SK-N-SH (cell line): ENCODE data around the gene EEIG1. TPM values are rescaled to one million over a fixed set of nuclear protein-coding genes. Genes with fewer than 3 reads are reported as not detected.

ENCODE experiments used
- CTCF ChIA-PET: fragments of 300-600, 350-600 bp; formaldehyde crosslinking; extraction: SDS; loops from one replicate; lab custom pipeline; 2021; lab: Yijun Ruan, JAX
- POLR2A ChIA-PET: fragments of 350-600 bp; sonication (Branson Sonifier 250); formaldehyde crosslinking; extraction: SDS; loops from one replicate; lab custom pipeline; 2020; ENCODE audit warnings: antibody characterized with exemption, inconsistent platforms; lab: Yijun Ruan, JAX
- DNase-seq: peaks from one replicate; pipeline ENCODE4 v3.0.0; 2012
- H2AFZ ChIP-seq: fragments of 200-600 bp; sonication (generic); 2 replicates; pipeline ENCODE4 v1.8.1; 2016; ENCODE audit warnings: antibody characterized with exemption, mild to moderate bottlenecking, low read depth
- H3F3A ChIP-seq: fragments of 200-600 bp; sonication (generic); replicated peaks from 2 replicates; pipeline ENCODE3; 2016; ENCODE audit warnings: antibody characterized with exemption, mild to moderate bottlenecking; ENCODE audit not compliant: insufficient read depth
- H3K27ac ChIP-seq, 2 experiments: fragments of 200-500 bp in 1 of 2; fragments of 200-600 bp in 1 of 2; sonication (Bioruptor generic) in 1 of 2; sonication (generic), shearing (Covaris generic) in 1 of 2; 2 replicates each; pipeline versions ENCODE4 v1.5.1 to v1.6.1; 2014 to 2016; ENCODE audit warnings: low read depth in 2 of 2, inconsistent platforms in 1 of 2, low read length in 1 of 2, mild to moderate bottlenecking in 1 of 2, mixed read lengths in 1 of 2
- H3K27me3 ChIP-seq: fragments of 200-600 bp; sonication (generic), shearing (Covaris generic); 2 replicates; pipeline ENCODE4 v1.6.1; 2016; ENCODE audit warnings: mixed run types; ENCODE audit not compliant: insufficient read depth
- H3K36me3 ChIP-seq, 2 experiments: fragments of 200-500 bp in 1 of 2; fragments of 200-600 bp in 1 of 2; sonication (Bioruptor generic) in 1 of 2; sonication (generic) in 1 of 2; replicated peaks in 1 of 2; 2 replicates each; pipeline versions ENCODE3 to v1.5.1; 2014 to 2016; ENCODE audit warnings: low read length in 1 of 2, mild to moderate bottlenecking in 1 of 2; ENCODE audit not compliant: insufficient read depth in 2 of 2, control insufficient read depth in 1 of 2
- H3K4me1 ChIP-seq, 2 experiments: fragments of 200-500 bp in 1 of 2; fragments of 200-600 bp in 1 of 2; sonication (Bioruptor generic) in 1 of 2; sonication (generic), shearing (Covaris generic) in 1 of 2; 2 replicates each; pipeline versions ENCODE4 v1.5.1 to v1.6.1; 2014 to 2016; ENCODE audit warnings: low read depth in 1 of 2, low read length in 1 of 2, mixed run types in 1 of 2; ENCODE audit not compliant: insufficient read depth in 2 of 2, control insufficient read depth in 1 of 2
- H3K4me2 ChIP-seq: fragments of 200-600 bp; sonication (generic), shearing (Covaris generic); 2 replicates; pipeline ENCODE4 v1.6.1; 2017; ENCODE audit warnings: mixed run types
- H3K4me3 ChIP-seq, 2 experiments: fragments of 200-500 bp in 1 of 2; fragments of 200-600 bp in 1 of 2; sonication (Bioruptor generic) in 1 of 2; sonication (generic), shearing (Covaris generic) in 1 of 2; 2 replicates each; pipeline versions ENCODE4 v1.5.1 to v1.8.1; 2014 to 2016; ENCODE audit warnings: low read depth in 2 of 2, inconsistent platforms in 1 of 2, low read length in 1 of 2, mild to moderate bottlenecking in 1 of 2, mixed read lengths in 1 of 2, moderate library complexity in 1 of 2
- H3K79me2 ChIP-seq: fragments of 200-600 bp; sonication (generic); 2 replicates; pipeline ENCODE4 v1.8.1; 2017; ENCODE audit warnings: mild to moderate bottlenecking; ENCODE audit not compliant: insufficient read depth
- H3K9ac ChIP-seq: fragments of 200-600 bp; sonication (generic); 2 replicates; pipeline ENCODE4 v1.6.1; 2017; ENCODE audit warnings: mixed run types
- H3K9me2 ChIP-seq: fragments of 200-600 bp; sonication (generic); 2 replicates; pipeline ENCODE4 v1.6.1; 2017; ENCODE audit warnings: mixed run types
- H3K9me3 ChIP-seq: fragments of 200-600 bp; sonication (generic); 2 replicates; pipeline ENCODE4 v1.6.1; 2017; ENCODE audit warnings: mixed run types, mild to moderate bottlenecking, moderate library complexity
- H4K20me1 ChIP-seq: fragments of 200-600 bp; sonication (generic); 2 replicates; pipeline ENCODE4 v1.6.1; 2017; ENCODE audit warnings: mild to moderate bottlenecking, mixed run types; ENCODE audit not compliant: insufficient read depth
- CHD2 ChIP-seq: fragments of 150-350 bp; IDR thresholded peaks from 2 replicates; pipeline ENCODE4 v1.6.1; 2018; ENCODE audit warnings: low read length; ENCODE audit not compliant: partially characterized antibody
- EP300 ChIP-seq, 2 experiments: IDR thresholded peaks; 2 replicates each; pipeline versions ENCODE4 v1.4.0 to v1.6.1; 2012; ENCODE audit warnings: borderline replicate concordance in 1 of 2, low read depth in 1 of 2, low read length in 1 of 2
- FOSL2 ChIP-seq: IDR thresholded peaks from 2 replicates; pipeline ENCODE4 v1.4.0; 2012; ENCODE audit warnings: low read depth, mild to moderate bottlenecking, moderate library complexity, borderline replicate concordance
- GABPA ChIP-seq: IDR thresholded peaks from 2 replicates; pipeline ENCODE4 v1.4.0; 2012; ENCODE audit warnings: low read depth, mild to moderate bottlenecking
- GATA2 ChIP-seq: sonication (generic); formaldehyde crosslinking; IDR thresholded peaks from 2 replicates; pipeline ENCODE4 v1.5.0; 2020; ENCODE audit warnings: mild to moderate bottlenecking, missing genetic modification reagents
- JUND ChIP-seq: IDR thresholded peaks from 2 replicates; pipeline ENCODE4 v1.4.0; 2012
- MXI1 ChIP-seq: IDR thresholded peaks from 2 replicates; pipeline ENCODE4 v1.6.1; 2012; ENCODE audit warnings: mild to moderate bottlenecking, low read depth, low read length, improper control_type of control experiment
- NFIC ChIP-seq: IDR thresholded peaks from 2 replicates; pipeline ENCODE4 v1.4.0; 2012; ENCODE audit warnings: borderline replicate concordance
- RAD21 ChIP-seq: IDR thresholded peaks from 2 replicates; pipeline ENCODE4 v1.6.1; 2012; ENCODE audit warnings: mild to moderate bottlenecking, low read length
- RFX5 ChIP-seq: IDR thresholded peaks from 2 replicates; pipeline ENCODE4 v1.6.1; 2012; ENCODE audit warnings: mild to moderate bottlenecking, improper control_type of control experiment, low read length
- SMC3 ChIP-seq: IDR thresholded peaks from 2 replicates; pipeline ENCODE4 v1.6.1; 2012; ENCODE audit warnings: low read depth, low read length, improper control_type of control experiment
- TAF1 ChIP-seq: IDR thresholded peaks from 2 replicates; pipeline ENCODE4 v1.6.1; 2012; ENCODE audit warnings: low read depth, mild to moderate bottlenecking, low read length, moderate library complexity, borderline replicate concordance
- TEAD4 ChIP-seq: IDR thresholded peaks from 2 replicates; pipeline ENCODE4 v1.4.0; 2012; ENCODE audit warnings: mild to moderate bottlenecking, borderline replicate concordance; ENCODE audit not compliant: insufficient read depth
- WGBS: methylation state at CpG from one replicate; pipeline ENCODE4 v1.1.6; 2017; ENCODE audit warnings: low lambda C conversion rate; 5-methylcytosine and 5-hydroxymethylcytosine counted together
- polyA plus RNA-seq, 3 experiments: library from polyadenylated mRNA; depleted of rRNA; stranded (reverse); fragments of >200 nt; gene quantifications; 2 replicates each; pipeline ENCODE4 v1.2.3, GENCODE V29; 2012
- TF ChIP-seq, protein P1 (sequence below): IDR thresholded peaks from 2 replicates; pipeline ENCODE4 v1.4.0; 2012; ENCODE audit warnings: low read depth
- TF ChIP-seq, protein P2 (sequence below): fragments of 200-600 bp; sonication (generic); IDR thresholded peaks from 2 replicates; pipeline ENCODE4 v1.6.1; 2017; ENCODE audit warnings: antibody characterized with exemption, mild to moderate bottlenecking, moderate library complexity
- TF ChIP-seq, protein P3 (sequence below): fragments of 150-350 bp; IDR thresholded peaks from 2 replicates; pipeline ENCODE4 v1.6.1; 2017; ENCODE audit warnings: antibody characterized with exemption, low read length, low read depth, borderline replicate concordance

Gene EEIG1
- polyA plus RNA-seq, 1 of the 3 experiments (the other 2 are of a cell fraction), result 26.2 TPM

DNA sequence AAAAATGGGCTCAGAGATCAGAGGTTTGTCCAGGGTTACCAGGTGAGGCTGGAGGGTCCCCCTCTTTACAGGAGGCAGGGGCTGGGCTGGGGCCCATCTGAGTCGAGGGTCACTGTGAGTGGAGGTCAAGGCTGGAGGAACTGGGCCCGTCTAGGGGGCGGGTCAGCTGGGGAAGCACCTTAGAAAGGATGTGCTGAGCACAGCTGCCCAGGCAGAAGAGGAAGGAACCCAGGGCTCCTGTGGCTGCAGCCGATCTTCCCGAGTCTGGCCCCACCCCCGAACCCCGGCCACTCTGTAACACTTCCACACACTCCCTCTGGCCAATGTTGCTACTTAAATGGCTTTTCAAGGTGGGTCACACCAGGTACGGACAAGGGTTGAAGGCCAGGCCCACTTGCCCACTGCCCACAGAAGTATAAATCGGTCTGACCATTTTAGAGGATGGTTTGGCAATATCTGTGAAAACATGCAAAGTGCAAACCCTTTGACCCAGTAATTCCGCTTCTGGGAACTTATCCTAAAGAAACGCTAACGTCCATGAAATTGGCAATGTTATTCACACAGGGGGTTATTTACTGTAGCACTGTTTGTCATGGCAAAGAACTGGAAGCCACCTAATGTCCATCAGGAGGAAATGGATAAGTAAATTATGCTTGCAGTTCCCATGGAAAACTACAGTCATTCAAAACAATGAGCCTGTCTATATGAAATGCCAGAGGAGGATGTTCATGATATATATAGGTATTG is 30.5 kb upstream of the EEIG1 start:
- Histone ChIP-seq H4K20me1 (no peaks in the 10 kb centered on the region), H3K4me3 (no peak overlapping the region), H3K4me2 (no peak overlapping the region), H2AFZ (no peak overlapping the region), H3K27me3 (no peaks in the 10 kb centered on the region), H3F3A (peaks cover 10% of the 10 kb centered on the region), H3K9me3 (no peaks in the 10 kb centered on the region), H3K9me2 (no peaks in the 10 kb centered on the region), H3K27ac (no peak overlapping the region), H3K36me3 (no peaks in the 10 kb centered on the region), H3K79me2 (no peaks in the 10 kb centered on the region), H3K4me1 (peaks cover 6% of the 10 kb centered on the region in 2 experiments; a peak in 2 of 4 replicates), H3K9ac (no peak overlapping the region)
- TF ChIP-seq FOSL2 (no peak), MXI1 (no peak), GABPA (no peak), TEAD4 (no peak), RAD21 (no peak), JUND (no peak), EP300 (IDR thresholded peaks at IDR 0.05; ENCODE audit: borderline replicate concordance in 1 of 2, low read depth in 1 of 2, low read length in 1 of 2) (no peak), CHD2 (no peak), TAF1 (no peak), SMC3 (no peak), RFX5 (no peak)
- TF ChIP-seq, protein P1, sequence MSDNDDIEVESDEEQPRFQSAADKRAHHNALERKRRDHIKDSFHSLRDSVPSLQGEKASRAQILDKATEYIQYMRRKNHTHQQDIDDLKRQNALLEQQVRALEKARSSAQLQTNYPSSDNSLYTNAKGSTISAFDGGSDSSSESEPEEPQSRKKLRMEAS, result no peak
- TF ChIP-seq, protein P2, sequence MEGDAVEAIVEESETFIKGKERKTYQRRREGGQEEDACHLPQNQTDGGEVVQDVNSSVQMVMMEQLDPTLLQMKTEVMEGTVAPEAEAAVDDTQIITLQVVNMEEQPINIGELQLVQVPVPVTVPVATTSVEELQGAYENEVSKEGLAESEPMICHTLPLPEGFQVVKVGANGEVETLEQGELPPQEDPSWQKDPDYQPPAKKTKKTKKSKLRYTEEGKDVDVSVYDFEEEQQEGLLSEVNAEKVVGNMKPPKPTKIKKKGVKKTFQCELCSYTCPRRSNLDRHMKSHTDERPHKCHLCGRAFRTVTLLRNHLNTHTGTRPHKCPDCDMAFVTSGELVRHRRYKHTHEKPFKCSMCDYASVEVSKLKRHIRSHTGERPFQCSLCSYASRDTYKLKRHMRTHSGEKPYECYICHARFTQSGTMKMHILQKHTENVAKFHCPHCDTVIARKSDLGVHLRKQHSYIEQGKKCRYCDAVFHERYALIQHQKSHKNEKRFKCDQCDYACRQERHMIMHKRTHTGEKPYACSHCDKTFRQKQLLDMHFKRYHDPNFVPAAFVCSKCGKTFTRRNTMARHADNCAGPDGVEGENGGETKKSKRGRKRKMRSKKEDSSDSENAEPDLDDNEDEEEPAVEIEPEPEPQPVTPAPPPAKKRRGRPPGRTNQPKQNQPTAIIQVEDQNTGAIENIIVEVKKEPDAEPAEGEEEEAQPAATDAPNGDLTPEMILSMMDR, result no peak
- WGBS, result 74% methylated on average over 7 of the region's 12 CpGs
- POLR2A ChIA-PET, result no interaction called here
- DNase-seq, result no peak
- CTCF ChIA-PET, result interaction anchor here (1.1 to 1.7 kb wide), 2 partner anchors 67 to 69 kb away, joined by 3 to 4 read pairs; no protein-coding TSS in a partner anchor

DNA sequence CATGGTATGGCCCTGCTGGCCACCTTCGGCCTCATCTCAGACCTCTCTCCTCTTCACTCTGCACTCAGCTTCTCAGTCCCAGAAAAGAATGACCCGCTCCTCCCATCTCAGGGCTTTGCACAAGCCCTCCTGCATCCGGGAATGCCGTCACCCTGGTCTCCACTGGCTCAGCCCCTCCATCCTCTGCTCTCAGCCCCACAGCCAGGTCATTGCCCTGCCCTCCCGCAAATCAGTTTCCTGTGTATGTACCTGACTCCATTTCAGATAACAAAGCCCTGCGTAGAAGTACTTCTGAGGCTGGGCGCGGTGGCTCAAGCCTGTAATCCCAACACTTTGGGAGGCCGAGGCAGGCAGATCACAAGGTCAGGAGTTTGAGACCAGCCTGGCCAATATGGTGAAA is 28.9 kb upstream of the EEIG1 start:
- WGBS, result 92% methylated on average over 9 of the region's 9 CpGs
- Histone ChIP-seq H3K27me3 (no peaks in the 10 kb centered on the region), H2AFZ (no peak overlapping the region), H3K27ac (no peak overlapping the region), H3K79me2 (no peaks in the 10 kb centered on the region), H4K20me1 (no peaks in the 10 kb centered on the region), H3K9ac (no peak overlapping the region), H3K9me2 (no peaks in the 10 kb centered on the region), H3K4me1 (peaks cover 9 to 13% of the 10 kb centered on the region in 2 experiments; a peak in 3 of 4 replicates), H3F3A (peaks cover 10% of the 10 kb centered on the region), H3K9me3 (no peaks in the 10 kb centered on the region), H3K4me3 (no peak overlapping the region), H3K36me3 (no peaks in the 10 kb centered on the region), H3K4me2 (no peak overlapping the region)
- POLR2A ChIA-PET, result no interaction called here
- no peak for DNase-seq
- CTCF ChIA-PET, result interaction anchor here (1.7 to 1.8 kb wide), 2 partner anchors 25 to 67 kb away, joined by 4 to 8 read pairs; no protein-coding TSS in a partner anchor
- TF ChIP-seq GATA2 (CRISPR knock-in tag) (no peak), NFIC (no peak), FOSL2 (no peak)
- TF ChIP-seq, protein P3, sequence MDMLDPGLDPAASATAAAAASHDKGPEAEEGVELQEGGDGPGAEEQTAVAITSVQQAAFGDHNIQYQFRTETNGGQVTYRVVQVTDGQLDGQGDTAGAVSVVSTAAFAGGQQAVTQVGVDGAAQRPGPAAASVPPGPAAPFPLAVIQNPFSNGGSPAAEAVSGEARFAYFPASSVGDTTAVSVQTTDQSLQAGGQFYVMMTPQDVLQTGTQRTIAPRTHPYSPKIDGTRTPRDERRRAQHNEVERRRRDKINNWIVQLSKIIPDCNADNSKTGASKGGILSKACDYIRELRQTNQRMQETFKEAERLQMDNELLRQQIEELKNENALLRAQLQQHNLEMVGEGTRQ, result no peak
